Measurements from ENCODE around the gene CPN2. TPM values are rescaled to one million over a fixed set of nuclear protein-coding genes. Genes with fewer than 3 reads are reported as not detected.

Gene CPN2
- total and polyA plus RNA-seq, 4 donors = 20.4 to 196 (median 128) TPM

GRCh38 chr3:194328942-194329582 is 22.1 kb downstream of the CPN2 start:
- H3K27me3 ChIP-seq (ENCODE audit: control insufficient read depth in 4 of 4, insufficient read depth in 4 of 4, low read length in 3 of 4) = no peaks in the 10 kb centered on the region
- TF ChIP-seq EGR1 (IDR thresholded peaks at IDR 0.05; ENCODE audit: low read depth in 2 of 2) (no peak), SP1 (IDR thresholded peaks at IDR 0.05) (no peak), HNF4A (conservative IDR thresholded peaks at IDR 0.05) (no peak)
- H3K9ac ChIP-seq (ENCODE audit: low read depth in 1 of 2, low read length in 2 of 2) = no peak overlapping the region
- no peak overlapping the region for H3K27ac ChIP-seq (ENCODE audit: low read depth in 1 of 2, low read length in 2 of 2)
- no peaks in the 10 kb centered on the region for H3K9me3 ChIP-seq (ENCODE audit: control insufficient read depth in 4 of 4, low read length in 3 of 4)
- peaks cover 11 to 40% (median 37%) of the 10 kb centered on the region in 4 donors for H3K4me1 ChIP-seq (ENCODE audit: control insufficient read depth in 4 of 4, insufficient read depth in 4 of 4, low read length in 3 of 4)
- no peak overlapping the region for H3K4me3 ChIP-seq (ENCODE audit: low read depth in 1 of 3, low read length in 3 of 3)
- WGBS = 90% methylated on average over 14 of the region's 14 CpGs
- no peak for DNase-seq (ENCODE audit: low spot score)
- H3K36me3 ChIP-seq (ENCODE audit: control insufficient read depth in 4 of 4, insufficient read depth in 3 of 4, low read depth in 1 of 4, low read length in 3 of 4) = no peaks in the 10 kb centered on the region

- no peak overlapping the region for H3K4me3 ChIP-seq (ENCODE audit: low read depth in 1 of 3, low read length in 3 of 3)
- DNase-seq (ENCODE audit: low spot score) = no peak
- no peaks in the 10 kb centered on the region for H3K9me3 ChIP-seq (ENCODE audit: control insufficient read depth in 4 of 4, low read length in 3 of 4)
- peaks cover 11 to 31% (median 31%) of the 10 kb centered on the region in 4 donors for H3K4me1 ChIP-seq (ENCODE audit: control insufficient read depth in 4 of 4, insufficient read depth in 4 of 4, low read length in 3 of 4)
- H3K9ac ChIP-seq (ENCODE audit: low read depth in 1 of 2, low read length in 2 of 2) = no peak overlapping the region
- H3K36me3 ChIP-seq (ENCODE audit: control insufficient read depth in 4 of 4, insufficient read depth in 3 of 4, low read depth in 1 of 4, low read length in 3 of 4) = no peaks in the 10 kb centered on the region
- TF ChIP-seq RXRA (IDR thresholded peaks at IDR 0.05) = no peak
- TF ChIP-seq, protein P1, sequence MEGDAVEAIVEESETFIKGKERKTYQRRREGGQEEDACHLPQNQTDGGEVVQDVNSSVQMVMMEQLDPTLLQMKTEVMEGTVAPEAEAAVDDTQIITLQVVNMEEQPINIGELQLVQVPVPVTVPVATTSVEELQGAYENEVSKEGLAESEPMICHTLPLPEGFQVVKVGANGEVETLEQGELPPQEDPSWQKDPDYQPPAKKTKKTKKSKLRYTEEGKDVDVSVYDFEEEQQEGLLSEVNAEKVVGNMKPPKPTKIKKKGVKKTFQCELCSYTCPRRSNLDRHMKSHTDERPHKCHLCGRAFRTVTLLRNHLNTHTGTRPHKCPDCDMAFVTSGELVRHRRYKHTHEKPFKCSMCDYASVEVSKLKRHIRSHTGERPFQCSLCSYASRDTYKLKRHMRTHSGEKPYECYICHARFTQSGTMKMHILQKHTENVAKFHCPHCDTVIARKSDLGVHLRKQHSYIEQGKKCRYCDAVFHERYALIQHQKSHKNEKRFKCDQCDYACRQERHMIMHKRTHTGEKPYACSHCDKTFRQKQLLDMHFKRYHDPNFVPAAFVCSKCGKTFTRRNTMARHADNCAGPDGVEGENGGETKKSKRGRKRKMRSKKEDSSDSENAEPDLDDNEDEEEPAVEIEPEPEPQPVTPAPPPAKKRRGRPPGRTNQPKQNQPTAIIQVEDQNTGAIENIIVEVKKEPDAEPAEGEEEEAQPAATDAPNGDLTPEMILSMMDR (IDR thresholded peaks at IDR 0.05; ENCODE audit: low read depth, low read length, missing input control) = no peak
- no peak for TF ChIP-seq FOXA2 (IDR thresholded peaks at IDR 0.05)
- no peak for TF ChIP-seq MAX (IDR thresholded peaks at IDR 0.05)
- TF ChIP-seq EGR1 (IDR thresholded peaks at IDR 0.05; ENCODE audit: low read depth in 2 of 2) = no peak
- no peak for TF ChIP-seq HNF4G (IDR thresholded peaks at IDR 0.05)
- TF ChIP-seq ATF3 (IDR thresholded peaks at IDR 0.05) = no peak
- TF ChIP-seq RAD21 (IDR thresholded peaks at IDR 0.05) = no peak
- TF ChIP-seq REST (IDR thresholded peaks at IDR 0.05) = no peak
- no peak for TF ChIP-seq HNF4A (conservative IDR thresholded peaks at IDR 0.05)
- TF ChIP-seq FOXA1 (IDR thresholded peaks at IDR 0.05) = no peak
- H3K27me3 ChIP-seq (ENCODE audit: control insufficient read depth in 4 of 4, insufficient read depth in 4 of 4, low read length in 3 of 4) = no peaks in the 10 kb centered on the region
- 92% methylated on average over 27 of the region's 27 CpGs for WGBS
- H3K27ac ChIP-seq (ENCODE audit: low read depth in 1 of 2, low read length in 2 of 2) = no peak overlapping the region
These were observed 23.0 kb downstream of the CPN2 start for GRCh38 chr3:194328053-194328657.

Data from liver (tissue), 9 donors.